Hair follicle dermal papilla cell (primary cell): ENCODE measurements around the gene KANK3. TPM values are rescaled to one million over a fixed set of nuclear protein-coding genes. Genes with fewer than 3 reads are reported as not detected.

Experiments used
- small RNA-seq: library from RNA; depleted of rRNA; stranded (forward); fragments of <200 nt; gene quantifications from one replicate; pipeline ENCODE3, GENCODE V24; 2012
- total RNA-seq: library from RNA; depleted of rRNA; stranded (reverse); fragments of >200 nt; gene quantifications from 2 replicates; pipeline ENCODE4 v1.2.3, GENCODE V29; 2012

KANK3 gene
- total RNA-seq = 0.16 and 0.61 TPM in 2 replicates

DNA sequence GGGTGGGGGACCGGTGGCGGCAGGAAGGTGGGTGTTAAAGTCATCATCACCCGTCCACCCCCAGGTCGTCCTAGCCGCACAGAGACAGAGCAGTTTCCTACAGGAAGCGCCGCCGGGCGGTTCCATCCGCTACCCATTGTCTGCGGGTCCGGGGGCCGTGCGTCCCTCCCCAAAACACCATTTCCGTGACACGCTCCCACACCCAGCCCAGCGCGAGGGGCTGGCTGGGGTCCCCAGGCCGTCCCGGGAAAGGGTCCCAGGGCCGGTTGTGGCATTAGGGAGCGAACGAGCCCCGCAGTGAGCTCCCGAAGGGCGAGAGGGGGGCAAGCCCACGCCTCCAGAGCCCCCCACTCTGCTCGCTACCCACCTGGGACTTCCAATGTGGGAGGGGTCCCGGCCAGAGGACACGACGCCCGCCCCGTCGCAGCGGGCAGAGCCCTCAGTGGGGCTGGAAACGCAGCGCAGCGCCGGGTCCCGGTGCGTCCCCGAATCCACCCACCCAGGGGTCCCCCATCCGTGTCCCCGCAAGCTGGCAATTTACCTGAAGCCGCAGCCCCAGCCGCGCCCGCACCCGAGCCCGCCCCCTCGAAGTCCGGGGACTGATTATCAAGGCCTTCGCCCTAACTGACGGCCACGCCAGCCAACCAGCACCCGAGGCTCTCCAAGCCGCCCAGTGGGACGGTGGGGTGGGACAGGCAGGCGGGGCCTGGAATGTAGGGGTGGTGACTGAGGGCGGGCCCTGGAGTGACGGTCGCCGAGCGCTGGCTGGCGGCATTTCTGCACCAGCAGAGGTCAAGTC, at the start of gene KANK3:
Gene KANK3 (minus strand): TSS at position 579 of the 799 bp plus-strand sequence. CDS start 5,434 bp downstream, outside the sequence.

GRCh38 chr19:8389891-8390616, 47.0 kb upstream of the KANK3 start, which contains the start of gene RAB11B:
Gene RAB11B, plus strand, starts transcription at chr19:8390360. Its CDS starts 57 bp downstream, at chr19:8390417.

DNA sequence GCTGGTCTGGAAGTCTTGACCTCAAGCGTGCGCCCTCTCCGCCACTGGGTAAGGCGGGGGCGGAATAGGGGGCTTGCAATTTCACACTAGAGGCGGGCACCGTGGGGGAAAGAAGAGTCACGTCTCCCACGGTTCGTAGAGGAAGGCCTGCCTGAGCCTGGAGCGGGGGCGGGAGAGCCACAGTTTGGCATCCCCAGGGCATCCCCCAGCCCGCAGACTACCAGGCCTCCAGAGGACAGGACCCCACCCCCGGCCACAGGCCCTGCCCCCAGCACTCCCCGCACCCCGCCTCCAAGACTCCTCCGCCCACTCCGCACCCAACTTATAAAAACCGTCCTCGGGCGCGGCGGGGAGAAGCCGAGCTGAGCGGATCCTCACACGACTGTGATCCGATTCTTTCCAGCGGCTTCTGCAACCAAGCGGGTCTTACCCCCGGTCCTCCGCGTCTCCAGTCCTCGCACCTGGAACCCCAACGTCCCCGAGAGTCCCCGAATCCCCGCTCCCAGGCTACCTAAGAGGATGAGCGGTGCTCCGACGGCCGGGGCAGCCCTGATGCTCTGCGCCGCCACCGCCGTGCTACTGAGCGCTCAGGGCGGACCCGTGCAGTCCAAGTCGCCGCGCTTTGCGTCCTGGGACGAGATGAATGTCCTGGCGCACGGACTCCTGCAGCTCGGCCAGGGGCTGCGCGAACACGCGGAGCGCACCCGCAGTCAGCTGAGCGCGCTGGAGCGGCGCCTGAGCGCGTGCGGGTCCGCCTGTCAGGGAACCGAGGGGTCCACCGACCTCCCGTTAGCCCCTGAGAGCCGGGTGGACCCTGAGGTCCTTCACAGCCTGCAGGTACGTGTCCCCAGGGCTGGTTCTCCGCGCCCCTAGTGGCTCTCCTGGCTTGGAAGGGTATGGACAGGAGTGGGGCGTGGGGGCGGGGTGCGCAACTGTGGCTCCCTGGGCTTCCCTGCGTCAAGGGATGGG, 21.0 kb upstream of the KANK3 start, which contains the start of gene ANGPTL4:
Gene ANGPTL4 (plus strand): TSS at position 353 of the 969 bp plus-strand sequence. CDS start 167 bp downstream, at position 520.

DNA sequence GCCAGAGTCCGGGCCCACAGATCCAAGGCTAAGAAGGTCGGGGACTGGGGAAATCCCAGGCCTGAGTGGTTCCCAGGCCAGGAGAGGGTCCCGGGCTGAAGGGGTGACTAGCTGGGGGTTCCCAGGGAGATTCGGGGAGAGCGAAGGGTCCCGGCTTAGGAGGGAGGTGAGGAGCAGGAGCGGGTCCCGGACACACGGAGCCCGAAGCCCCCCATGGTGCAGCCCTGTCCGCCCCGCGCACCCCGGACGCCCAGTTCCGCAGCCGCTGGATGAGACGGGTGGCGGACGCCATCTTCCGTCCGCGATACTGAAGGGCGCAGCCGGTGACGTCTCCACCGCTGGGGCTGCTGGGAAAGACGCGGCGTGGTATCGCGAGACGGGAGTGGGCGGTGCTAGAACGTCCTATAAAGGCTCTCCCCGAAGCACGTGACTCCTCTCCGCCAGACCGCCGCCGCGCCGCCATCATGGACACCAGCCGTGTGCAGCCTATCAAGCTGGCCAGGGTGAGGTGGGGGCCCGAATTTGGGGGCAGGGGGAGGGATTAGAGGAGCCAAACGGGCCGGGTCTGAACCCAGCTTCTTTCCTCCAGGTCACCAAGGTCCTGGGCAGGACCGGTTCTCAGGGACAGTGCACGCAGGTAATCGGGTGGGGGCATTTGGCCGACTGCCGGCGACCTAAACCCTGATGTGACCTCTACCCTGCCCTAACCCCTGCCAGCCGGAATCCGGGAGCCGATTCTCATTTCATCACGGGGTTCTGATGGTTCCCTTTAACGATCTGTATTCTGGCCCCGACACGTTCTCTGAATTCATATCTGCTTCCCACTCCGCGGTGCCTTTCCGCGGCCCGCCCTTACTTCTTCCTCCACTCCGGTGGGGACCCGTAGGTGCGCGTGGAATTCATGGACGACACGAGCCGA, 21.7 kb downstream of the KANK3 start, which contains the start of the genes NDUFA7 and RPS28:
Gene NDUFA7 (minus strand): TSS at position 309 of the 919 bp plus-strand sequence. CDS start 17 bp downstream, at position 292.
Gene RPS28 (plus strand): TSS at position 430 of the 919 bp plus-strand sequence. CDS start 35 bp downstream, at position 465.

DNA sequence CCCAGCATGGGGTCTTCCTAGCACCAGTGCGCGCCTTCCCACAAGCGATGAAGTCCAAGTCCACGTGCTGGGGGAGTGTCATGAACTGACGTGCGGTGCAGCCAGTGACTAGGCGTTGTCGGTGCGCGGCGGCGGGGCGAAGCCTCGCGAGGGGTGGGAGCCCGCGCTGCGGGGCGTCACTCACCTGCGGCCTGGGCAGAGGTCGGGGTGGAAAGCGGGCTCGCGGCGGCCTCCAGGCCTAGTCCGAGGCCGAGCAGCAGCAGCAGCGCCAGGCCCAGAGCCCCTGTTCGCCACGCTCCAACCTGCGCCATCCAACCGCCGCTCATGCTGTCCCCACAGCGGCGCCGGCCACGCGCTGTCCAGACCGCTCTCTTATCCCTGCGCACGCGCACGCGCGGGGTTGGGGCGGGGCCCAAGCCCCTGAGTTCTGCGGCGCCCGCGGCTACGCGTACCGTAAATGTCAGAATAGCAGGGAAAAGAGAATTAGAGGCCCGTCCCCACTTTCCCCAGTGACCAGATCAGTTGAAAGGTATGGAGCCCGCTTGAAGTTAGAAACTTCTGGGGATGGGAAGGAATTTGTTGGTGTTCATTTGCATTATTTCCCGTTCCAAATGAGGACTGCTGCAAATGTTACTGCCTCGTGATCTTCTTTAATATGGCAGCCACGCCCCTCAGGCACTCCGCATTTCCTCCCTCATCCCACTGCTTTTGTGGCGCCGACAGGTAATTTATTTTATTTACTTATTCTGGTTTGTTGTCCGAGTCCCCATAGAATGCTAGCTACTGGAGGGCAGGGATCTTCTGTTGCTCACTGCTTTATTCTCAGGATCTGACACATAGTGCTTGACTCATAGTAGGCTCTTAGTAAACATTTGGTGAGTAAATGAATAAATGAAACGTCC, 34.8 kb downstream of the KANK3 start, which contains the start of gene CD320:
Gene CD320 (minus strand): TSS at position 394 of the 902 bp plus-strand sequence. CDS start 68 bp downstream, at position 326.

Small RNA genes lying within 50 kb of the gene (small RNA-seq; reads per million reads assigned to genes)
- not detected for gene MIR4999

Other genes starting within 250 kb of the KANK3 start
- gene FBN3, start 193.7 kb downstream of the KANK3 start, total RNA-seq = not detected in 2 replicates
- 1.8 and 1.9 TPM in 2 replicates for gene CERS4, start 133.9 kb downstream of the KANK3 start, total RNA-seq
- 18.2 and 24.7 TPM in 2 replicates for gene CD320, start 34.9 kb downstream of the KANK3 start, total RNA-seq
- 5.7 and 20.6 TPM in 2 replicates for gene NDUFA7, start 21.9 kb downstream of the KANK3 start, total RNA-seq
- gene RPS28, start 21.8 kb downstream of the KANK3 start, total RNA-seq = 66.5 and 96.5 TPM in 2 replicates
- 1.2 and 4.4 TPM in 2 replicates for gene ANGPTL4, start 20.9 kb upstream of the KANK3 start, total RNA-seq
- 23.3 and 26.8 TPM in 2 replicates for gene RAB11B, start 47.1 kb upstream of the KANK3 start, total RNA-seq
- 82.6 and 90.2 TPM in 2 replicates for gene MARCHF2, start 70.0 kb upstream of the KANK3 start, total RNA-seq
- gene HNRNPM, start 101.7 kb upstream of the KANK3 start, total RNA-seq = 36.7 and 37.2 TPM in 2 replicates
- gene PRAM1, start 159.4 kb upstream of the KANK3 start, total RNA-seq = 0.12 and 0.32 TPM in 2 replicates
- gene ZNF414, start 170.9 kb upstream of the KANK3 start, total RNA-seq = 5.2 and 7.7 TPM in 2 replicates
- gene MYO1F, start 234.2 kb upstream of the KANK3 start, total RNA-seq = 0.85 and 2.8 TPM in 2 replicates